SKM-1 (cell line): ENCODE data around the gene CRYM.
A peak's percentile ranks its signal among the peaks of the same experiment; 100 is the strongest.
"Not testable (repeated sequence)": the region's sequence is repeated elsewhere in the genome, so short reads cannot be mapped to it uniquely, and the experiment has no call there.

Source experiments
- DNase-seq: peaks from one replicate; lab custom pipeline; 2025; ENCODE audit not compliant: unreplicated experiment; lab: John Stamatoyannopoulos, UW

The CRYM gene

GRCh38 chr16:21250072-21250923 lies 27.8 kb downstream of the CRYM start:
- DNase-seq: no peak

- DNase-seq: not testable (repeated sequence)
Measured at GRCh38 chr16:21248179-21248578, 29.9 kb downstream of the CRYM start.

GRCh38 chr16:21244518-21245215 lies 33.4 kb downstream of the CRYM start:
- DNase-seq: no peak

- DNase-seq: no peak
Measured at GRCh38 chr16:21242756-21243155, 35.3 kb downstream of the CRYM start.

- DNase-seq: no peak
Measured at GRCh38 chr16:21239646-21240045, 38.4 kb downstream of the CRYM start.

GRCh38 chr16:21236831-21237230 lies 41.3 kb downstream of the CRYM start:
- DNase-seq: no peak

GRCh38 chr16:21235199-21235585 lies 42.9 kb downstream of the CRYM start:
- no peak for DNase-seq

GRCh38 chr16:21233521-21234150 lies 44.5 kb downstream of the CRYM start, which contains the start of gene ANKS4B:
ANKS4B (plus strand) TSS chr16:21233699; CDS start chr16:21233738, 39 bp downstream.
- DNase-seq: no peak

- no peak for DNase-seq
Measured at GRCh38 chr16:21233045-21233520, 45.0 kb downstream of the CRYM start.

- DNase-seq: no peak
Measured at GRCh38 chr16:21228361-21228872, 49.7 kb downstream of the CRYM start.

GRCh38 chr16:21227866-21228265 lies 50.2 kb downstream of the CRYM start:
- DNase-seq: peak; percentile 33

- no peak for DNase-seq
Measured at GRCh38 chr16:21226749-21227148, 51.3 kb downstream of the CRYM start.

- DNase-seq: no peak
Measured at GRCh38 chr16:21224800-21225199, 53.3 kb downstream of the CRYM start.

- no peak for DNase-seq
Measured at GRCh38 chr16:21223787-21224186, 54.3 kb downstream of the CRYM start.

GRCh38 chr16:21222495-21223337 lies 55.4 kb downstream of the CRYM start:
- DNase-seq: no peak

GRCh38 chr16:21219551-21219950 lies 58.5 kb downstream of the CRYM start:
- DNase-seq: no peak

- peak; percentile 13 for DNase-seq
Measured at GRCh38 chr16:21218153-21218552, 59.9 kb downstream of the CRYM start.

- DNase-seq: no peak
Measured at GRCh38 chr16:21217121-21217520, 61.0 kb downstream of the CRYM start.

GRCh38 chr16:21214086-21214485 lies 64.0 kb downstream of the CRYM start:
- no peak for DNase-seq

GRCh38 chr16:21211486-21211885 lies 66.6 kb downstream of the CRYM start, which contains the start of gene ZP2:
ZP2 (minus strand) TSS chr16:21211574; CDS start chr16:21211547, 27 bp downstream.
- DNase-seq: no peak
